ENCODE data around the gene SNED1.

The SNED1 gene

DNA sequence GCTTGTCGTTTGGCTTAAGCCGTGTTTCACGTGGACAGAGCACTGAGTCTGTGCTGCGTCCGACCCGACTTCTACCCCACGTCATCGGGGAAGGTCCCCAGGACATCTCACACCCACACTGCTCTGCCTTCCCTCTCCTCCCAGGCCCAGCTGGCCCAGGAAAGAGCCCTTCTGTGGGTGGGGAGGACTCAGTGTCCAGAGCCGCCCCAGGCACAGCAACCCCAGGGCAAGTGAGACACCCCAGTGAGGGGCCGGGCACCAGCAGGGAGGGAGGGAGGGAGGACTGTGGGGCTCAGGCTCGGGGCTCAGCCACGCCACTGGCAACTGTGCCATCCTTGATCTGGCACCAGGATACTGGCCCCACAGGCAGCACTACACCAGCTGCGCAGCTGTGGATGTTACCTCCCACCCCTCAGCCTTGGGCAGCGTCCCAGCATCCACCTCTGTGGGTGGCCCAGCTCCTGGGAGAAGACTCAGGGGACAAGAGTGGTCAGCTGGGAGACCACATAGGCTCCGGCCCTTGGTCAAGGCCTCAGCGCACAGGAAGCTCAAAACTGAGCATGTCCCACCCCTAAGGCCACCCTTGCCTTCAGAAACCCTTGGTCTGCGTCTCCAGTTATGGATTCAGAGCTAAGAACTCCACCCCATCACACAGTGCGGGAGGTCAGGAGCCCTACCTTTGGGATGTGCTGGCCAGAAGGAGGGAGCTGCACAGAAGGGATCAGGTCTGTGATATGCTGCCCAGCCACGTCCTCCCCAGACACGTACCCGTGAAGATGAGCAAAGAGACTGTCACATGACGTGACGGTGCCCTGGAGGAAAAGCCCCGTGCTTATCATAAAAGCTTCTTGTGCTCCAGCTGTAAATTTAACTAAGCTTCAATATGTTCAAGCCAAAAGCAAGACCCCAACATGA, 139.1 kb downstream of the SNED1 start:
- Histone ChIP-seq H3K27ac (replicated peaks) (no peak overlapping the region), H3K4me3 (replicated peaks; ENCODE audit: insufficient read depth, low read length) (no peak overlapping the region), H3K27me3 (ENCODE audit: insufficient read depth, poor library complexity, severe bottlenecking) (no peaks in the 10 kb centered on the region)
- DNase-seq (ENCODE audit: low read depth in 1 of 2, low spot score in 1 of 2), result no peak
- TF ChIP-seq POLR2AphosphoS5 (IDR thresholded peaks at IDR 0.05; ENCODE audit: low read depth) (no peak), GABPA (IDR thresholded peaks at IDR 0.05; ENCODE audit: low read depth) (no peak)

DNA sequence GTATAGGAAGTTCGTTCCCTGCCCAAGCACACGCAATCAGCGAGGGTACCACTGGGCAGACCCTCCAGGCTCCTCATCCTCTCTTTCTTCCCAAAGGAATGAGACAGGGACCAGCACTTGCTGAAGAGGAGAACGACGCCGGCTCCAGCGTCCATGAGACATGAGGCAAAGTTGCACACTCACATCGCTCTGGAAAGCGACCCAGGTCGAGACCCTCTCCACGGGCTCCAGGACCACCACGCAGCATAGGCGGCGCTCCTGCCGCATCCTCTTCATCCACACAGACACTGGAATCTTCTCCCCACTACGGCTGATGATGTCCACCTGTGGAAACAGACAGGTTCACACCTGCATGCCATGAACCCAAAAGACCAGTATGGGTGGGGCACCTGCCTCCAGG, 140.1 kb downstream of the SNED1 start:
- H3K4me3 ChIP-seq (replicated peaks; ENCODE audit: insufficient read depth, low read length), result no peak overlapping the region
- no peak overlapping the region for H3K27ac ChIP-seq (replicated peaks)
- TF ChIP-seq, protein P1, sequence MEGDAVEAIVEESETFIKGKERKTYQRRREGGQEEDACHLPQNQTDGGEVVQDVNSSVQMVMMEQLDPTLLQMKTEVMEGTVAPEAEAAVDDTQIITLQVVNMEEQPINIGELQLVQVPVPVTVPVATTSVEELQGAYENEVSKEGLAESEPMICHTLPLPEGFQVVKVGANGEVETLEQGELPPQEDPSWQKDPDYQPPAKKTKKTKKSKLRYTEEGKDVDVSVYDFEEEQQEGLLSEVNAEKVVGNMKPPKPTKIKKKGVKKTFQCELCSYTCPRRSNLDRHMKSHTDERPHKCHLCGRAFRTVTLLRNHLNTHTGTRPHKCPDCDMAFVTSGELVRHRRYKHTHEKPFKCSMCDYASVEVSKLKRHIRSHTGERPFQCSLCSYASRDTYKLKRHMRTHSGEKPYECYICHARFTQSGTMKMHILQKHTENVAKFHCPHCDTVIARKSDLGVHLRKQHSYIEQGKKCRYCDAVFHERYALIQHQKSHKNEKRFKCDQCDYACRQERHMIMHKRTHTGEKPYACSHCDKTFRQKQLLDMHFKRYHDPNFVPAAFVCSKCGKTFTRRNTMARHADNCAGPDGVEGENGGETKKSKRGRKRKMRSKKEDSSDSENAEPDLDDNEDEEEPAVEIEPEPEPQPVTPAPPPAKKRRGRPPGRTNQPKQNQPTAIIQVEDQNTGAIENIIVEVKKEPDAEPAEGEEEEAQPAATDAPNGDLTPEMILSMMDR (IDR thresholded peaks at IDR 0.05; ENCODE audit: insufficient read depth, low read length), result no peak
- TF ChIP-seq SPI1 (IDR thresholded peaks at IDR 0.05; ENCODE audit: borderline replicate concordance, low read depth) (no peak), POLR2AphosphoS5 (IDR thresholded peaks at IDR 0.05; ENCODE audit: low read depth) (no peak), GABPA (IDR thresholded peaks at IDR 0.05; ENCODE audit: low read depth) (no peak)
- TF ChIP-seq, protein P2, sequence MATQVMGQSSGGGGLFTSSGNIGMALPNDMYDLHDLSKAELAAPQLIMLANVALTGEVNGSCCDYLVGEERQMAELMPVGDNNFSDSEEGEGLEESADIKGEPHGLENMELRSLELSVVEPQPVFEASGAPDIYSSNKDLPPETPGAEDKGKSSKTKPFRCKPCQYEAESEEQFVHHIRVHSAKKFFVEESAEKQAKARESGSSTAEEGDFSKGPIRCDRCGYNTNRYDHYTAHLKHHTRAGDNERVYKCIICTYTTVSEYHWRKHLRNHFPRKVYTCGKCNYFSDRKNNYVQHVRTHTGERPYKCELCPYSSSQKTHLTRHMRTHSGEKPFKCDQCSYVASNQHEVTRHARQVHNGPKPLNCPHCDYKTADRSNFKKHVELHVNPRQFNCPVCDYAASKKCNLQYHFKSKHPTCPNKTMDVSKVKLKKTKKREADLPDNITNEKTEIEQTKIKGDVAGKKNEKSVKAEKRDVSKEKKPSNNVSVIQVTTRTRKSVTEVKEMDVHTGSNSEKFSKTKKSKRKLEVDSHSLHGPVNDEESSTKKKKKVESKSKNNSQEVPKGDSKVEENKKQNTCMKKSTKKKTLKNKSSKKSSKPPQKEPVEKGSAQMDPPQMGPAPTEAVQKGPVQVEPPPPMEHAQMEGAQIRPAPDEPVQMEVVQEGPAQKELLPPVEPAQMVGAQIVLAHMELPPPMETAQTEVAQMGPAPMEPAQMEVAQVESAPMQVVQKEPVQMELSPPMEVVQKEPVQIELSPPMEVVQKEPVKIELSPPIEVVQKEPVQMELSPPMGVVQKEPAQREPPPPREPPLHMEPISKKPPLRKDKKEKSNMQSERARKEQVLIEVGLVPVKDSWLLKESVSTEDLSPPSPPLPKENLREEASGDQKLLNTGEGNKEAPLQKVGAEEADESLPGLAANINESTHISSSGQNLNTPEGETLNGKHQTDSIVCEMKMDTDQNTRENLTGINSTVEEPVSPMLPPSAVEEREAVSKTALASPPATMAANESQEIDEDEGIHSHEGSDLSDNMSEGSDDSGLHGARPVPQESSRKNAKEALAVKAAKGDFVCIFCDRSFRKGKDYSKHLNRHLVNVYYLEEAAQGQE (IDR thresholded peaks at IDR 0.05; ENCODE audit: insufficient replicate concordance, low read depth), result no peak
- no peaks in the 10 kb centered on the region for H3K27me3 ChIP-seq (ENCODE audit: insufficient read depth, poor library complexity, severe bottlenecking)
- no peak for DNase-seq (ENCODE audit: low read depth in 1 of 2, low spot score in 1 of 2)

DNA sequence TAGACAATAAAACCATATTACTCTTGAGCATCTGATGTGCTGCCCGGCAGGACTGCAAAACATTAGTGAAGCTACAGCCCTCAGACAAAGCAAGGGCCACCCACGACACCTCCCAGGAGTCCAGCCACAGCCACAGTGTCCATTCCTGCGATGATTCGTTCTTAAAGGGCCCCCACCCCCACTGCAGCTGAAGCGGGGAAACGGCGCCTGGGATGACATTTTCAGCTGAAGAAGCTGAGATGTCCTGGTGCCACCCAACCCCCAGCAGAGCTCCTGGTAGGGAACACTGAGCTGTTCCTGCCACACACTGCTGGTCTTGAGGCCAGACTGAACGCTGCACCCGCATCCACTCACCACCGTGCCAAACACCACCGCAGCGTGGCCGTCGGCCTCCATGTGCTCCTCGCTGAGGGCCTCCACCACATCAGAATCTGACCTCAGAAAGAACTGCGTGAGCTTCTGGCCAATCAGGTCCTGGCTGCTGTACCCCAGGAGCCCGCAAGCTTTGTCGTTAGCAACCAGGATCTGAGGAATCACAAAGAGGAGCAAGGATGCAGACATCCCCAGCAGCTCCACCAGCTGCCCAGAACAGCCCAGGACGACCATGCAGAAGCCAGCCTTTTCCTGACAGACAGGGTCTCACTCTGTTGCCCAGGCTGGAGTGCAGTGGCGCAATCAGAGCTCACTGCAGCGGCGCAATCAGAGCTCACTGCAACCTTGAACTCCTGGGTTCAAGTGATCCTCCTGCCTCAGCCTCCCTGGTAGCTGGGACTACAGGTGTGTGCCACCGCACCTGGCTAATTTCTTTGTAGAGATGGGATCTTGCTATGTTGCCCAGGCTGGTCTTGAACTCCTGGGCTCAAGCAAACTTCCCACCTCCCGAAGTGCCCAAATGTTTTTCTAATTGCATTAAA, 141.4 kb downstream of the SNED1 start:
- Histone ChIP-seq H3K4me3 (replicated peaks; ENCODE audit: insufficient read depth, low read length) (no peak overlapping the region), H3K27ac (replicated peaks) (no peak overlapping the region), H3K27me3 (ENCODE audit: insufficient read depth, poor library complexity, severe bottlenecking) (no peaks in the 10 kb centered on the region)
- TF ChIP-seq, protein P2 (IDR thresholded peaks at IDR 0.05; ENCODE audit: insufficient replicate concordance, low read depth), result no peak
- TF ChIP-seq POLR2AphosphoS5 (IDR thresholded peaks at IDR 0.05; ENCODE audit: low read depth), result no peak
- TF ChIP-seq SPI1 (IDR thresholded peaks at IDR 0.05; ENCODE audit: borderline replicate concordance, low read depth), result no peak
- no peak for TF ChIP-seq GABPA (IDR thresholded peaks at IDR 0.05; ENCODE audit: low read depth)
- TF ChIP-seq, protein P1 (IDR thresholded peaks at IDR 0.05; ENCODE audit: insufficient read depth, low read length), result no peak
- DNase-seq (ENCODE audit: low read depth in 1 of 2, low spot score in 1 of 2), result no peak

DNA sequence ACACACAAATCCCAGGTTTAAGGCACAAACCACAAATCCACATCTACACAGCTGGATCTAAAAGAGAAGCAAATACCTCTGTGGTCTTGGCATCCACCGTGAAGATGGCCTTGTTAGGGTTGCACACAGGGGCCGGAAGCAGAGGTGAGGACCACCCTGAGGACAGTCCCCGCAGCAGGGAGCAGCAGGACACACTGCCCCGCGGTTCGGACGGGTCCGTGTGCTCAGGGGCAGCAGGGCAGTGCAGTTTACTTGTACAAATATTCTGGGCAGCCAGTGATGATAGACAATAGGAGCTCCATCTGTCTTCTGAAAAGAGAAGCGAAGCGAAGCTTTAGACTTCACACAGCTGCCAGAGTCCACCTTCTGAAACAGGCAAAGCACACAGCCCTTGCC, 142.0 kb downstream of the SNED1 start:
- no peak for DNase-seq (ENCODE audit: low read depth in 1 of 2, low spot score in 1 of 2)
- Histone ChIP-seq H3K27me3 (ENCODE audit: insufficient read depth, poor library complexity, severe bottlenecking) (no peaks in the 10 kb centered on the region), H3K4me3 (replicated peaks; ENCODE audit: insufficient read depth, low read length) (no peak overlapping the region), H3K27ac (replicated peaks) (no peak overlapping the region)
- TF ChIP-seq POLR2AphosphoS5 (IDR thresholded peaks at IDR 0.05; ENCODE audit: low read depth) (no peak), SPI1 (IDR thresholded peaks at IDR 0.05; ENCODE audit: borderline replicate concordance, low read depth) (no peak), GABPA (IDR thresholded peaks at IDR 0.05; ENCODE audit: low read depth) (no peak)
- TF ChIP-seq, protein P2 (IDR thresholded peaks at IDR 0.05; ENCODE audit: insufficient replicate concordance, low read depth), result no peak
- TF ChIP-seq, protein P1 (IDR thresholded peaks at IDR 0.05; ENCODE audit: insufficient read depth, low read length), result no peak
